Measurements from ENCODE around the gene ADCY7.
A peak's percentile ranks its signal among the peaks of the same experiment; 100 is the strongest.
"Not testable (repeated sequence)": the region's sequence is repeated elsewhere in the genome, so short reads cannot be mapped to it uniquely, and the experiment has no call there.

Gene ADCY7

DNA sequence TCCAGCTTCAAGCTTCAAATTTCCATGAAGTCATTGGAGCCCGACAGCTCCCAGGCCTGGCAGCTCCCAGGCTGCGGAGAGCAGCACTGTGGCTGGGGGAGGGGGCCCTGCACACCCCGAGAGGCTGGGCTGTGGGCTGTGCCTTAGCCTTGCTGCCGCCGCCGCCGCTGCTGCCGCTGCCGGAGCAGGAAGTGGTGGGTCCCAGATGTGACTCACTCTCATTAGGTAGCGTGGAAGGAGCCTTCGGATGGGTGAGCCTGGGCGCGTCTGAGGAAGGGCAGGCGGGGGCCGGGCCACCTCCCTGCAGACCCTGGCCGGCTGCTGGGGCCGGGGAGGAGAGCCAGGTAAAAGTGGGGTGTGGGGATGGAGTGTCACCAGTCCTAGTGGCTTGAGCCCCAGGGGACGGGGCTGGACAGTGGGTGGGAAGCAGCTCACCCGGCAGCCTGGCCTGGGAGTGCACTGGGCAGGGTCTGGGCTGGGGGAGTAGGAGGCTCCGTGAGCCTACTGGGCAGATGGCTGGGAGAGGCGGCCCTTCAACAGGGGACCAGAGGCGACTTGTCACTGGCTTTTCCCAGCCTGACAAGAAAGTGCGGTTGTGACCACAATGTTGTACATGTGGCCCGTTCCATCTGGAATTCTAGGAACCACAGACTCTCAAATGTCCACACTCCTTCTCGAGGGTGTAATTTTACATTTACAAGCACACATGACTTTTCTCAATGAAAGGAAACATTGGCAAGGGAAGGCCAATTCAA, at the start of gene ADCY7:
Gene ADCY7 (plus strand): TSS at position 215 of the 755 bp plus-strand sequence. CDS start 21,629 bp downstream, outside the sequence.
- DNase-seq, result peak; percentile 77

DNA sequence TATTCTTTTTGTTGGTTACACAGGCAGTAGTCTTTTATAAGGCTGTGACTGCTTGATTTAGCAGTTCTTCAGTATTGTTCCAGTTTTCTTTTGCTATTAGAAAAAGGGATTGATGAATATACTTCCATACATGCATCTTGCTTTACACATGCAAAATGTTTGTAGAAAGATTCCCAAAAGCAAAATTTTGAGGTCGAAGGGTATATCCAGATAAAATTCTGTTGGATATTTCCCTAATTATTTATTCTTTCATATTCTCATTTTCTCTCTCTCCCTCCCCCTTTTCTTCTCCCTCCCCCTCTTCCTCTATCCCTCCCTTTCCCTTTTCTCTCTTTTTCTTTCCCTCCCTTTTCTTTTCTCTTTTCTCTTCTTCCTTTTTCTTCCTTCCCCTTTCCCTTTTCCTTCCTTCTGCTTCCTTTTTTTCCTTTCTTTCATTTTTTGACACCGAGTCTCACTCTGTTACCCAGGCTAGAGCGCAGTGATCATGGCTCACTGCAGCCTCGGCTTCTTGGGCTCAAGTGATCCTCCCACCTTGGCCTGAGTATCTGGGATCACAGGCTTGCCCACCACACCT, 46.9 kb upstream of the ADCY7 start:
- no peak for DNase-seq

GRCh38 chr16:50224286-50224685, 42.1 kb upstream of the ADCY7 start:
- DNase-seq, result no peak

GRCh38 chr16:50227120-50227519, 39.2 kb upstream of the ADCY7 start:
- DNase-seq, result no peak

DNA sequence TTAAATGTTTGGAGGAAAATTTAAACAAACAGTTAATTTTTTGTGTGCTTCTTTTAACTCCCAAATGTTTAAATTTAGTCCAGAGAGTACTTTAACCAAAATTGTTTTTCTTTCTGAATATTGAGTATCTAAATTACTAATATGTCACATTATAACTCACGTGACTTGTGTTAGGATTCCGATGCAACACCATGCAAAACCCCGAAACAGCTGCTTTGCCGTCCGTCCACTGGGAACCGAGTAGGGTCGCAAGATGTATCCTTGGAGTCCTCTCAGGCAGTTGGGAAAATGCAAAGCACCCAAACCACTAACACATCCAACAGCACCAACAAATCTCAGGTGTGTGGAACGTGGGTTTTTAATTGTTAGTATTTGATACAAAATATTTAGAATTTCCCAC, 38.7 kb upstream of the ADCY7 start:
- DNase-seq, result no peak

GRCh38 chr16:50228364-50228868, 37.9 kb upstream of the ADCY7 start:
- DNase-seq, result no peak

- no peak for DNase-seq
Measured at GRCh38 chr16:50229149-50229726, 37.1 kb upstream of the ADCY7 start.

DNA sequence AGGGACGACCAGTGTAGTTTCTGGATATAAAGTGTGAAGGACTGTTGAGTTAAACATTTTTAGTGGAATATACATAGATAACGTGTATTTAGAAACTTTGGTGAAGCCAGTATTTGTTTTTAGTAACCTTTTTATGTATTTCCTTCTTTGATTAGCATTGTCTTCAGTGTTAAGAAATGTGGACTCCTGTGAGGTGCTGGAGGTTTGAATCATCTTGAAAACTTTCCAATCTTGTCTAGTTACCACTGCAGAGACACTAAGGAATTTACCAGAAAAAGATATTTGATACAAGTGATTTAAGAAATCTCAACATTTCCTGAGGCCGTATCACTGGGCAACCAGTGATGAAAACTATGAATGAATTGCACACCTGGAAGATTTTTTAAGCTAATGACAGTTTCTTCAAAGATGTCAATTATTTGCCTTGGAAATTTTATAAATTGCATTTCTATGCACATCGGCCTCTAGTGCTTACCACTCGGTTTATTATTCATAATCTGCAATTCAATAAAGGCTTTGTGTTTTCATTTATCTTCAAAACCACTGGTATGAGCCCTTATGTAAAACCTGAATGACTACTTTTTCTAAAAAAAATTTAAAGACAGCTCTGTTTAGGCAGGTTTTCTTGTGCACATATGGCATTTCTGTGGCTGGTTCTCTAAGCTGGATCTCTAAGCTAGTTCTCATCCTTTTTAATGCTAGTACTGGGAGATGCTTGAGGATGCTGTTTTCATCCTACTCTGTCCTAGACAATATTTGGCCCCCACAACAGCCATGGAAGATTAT, 31.4 kb upstream of the ADCY7 start:
- no peak for DNase-seq

- no peak for DNase-seq
Measured at GRCh38 chr16:50235581-50235980, 30.8 kb upstream of the ADCY7 start.

DNA sequence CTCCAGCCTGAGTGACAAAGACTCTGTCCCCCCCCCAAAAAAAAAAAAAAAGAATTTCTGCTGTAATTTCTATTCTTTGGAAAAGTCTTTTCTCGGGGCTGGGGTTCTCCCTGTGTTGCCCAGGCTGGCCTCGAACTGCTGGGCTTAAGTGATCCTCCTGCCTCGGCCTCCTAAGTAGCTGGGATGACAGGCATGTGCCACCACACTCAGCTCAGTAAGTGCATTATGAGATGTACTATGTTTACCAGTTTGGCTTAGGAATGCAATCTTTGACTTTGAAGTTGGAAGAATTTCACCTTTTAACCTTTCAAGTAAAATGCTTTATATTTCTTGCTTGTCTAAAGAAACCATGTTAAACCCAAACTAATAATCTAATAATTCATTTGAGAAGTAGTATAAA, 28.0 kb upstream of the ADCY7 start:
- DNase-seq, result no peak

DNA sequence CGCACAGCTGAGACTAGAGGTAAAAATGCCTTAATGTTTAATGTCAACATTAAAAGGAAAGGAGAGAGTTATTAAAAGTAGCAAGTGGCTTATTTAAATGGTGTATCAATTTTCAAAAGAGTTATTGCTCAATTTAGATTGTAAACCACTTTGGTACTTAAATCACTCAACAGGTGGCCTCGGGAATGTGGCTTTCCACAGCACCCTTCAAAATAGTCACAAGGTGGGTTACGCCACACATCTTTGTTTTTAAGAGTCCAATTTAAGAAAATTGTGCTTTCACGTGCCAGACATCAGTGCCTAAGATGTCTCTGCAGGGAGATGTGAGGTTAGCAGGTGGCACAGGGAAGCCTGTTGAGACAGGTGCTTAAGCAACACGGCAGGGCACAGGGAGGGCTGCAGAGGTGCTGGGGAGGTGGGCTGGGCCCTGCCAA, 27.5 kb upstream of the ADCY7 start:
- no peak for DNase-seq

- not testable (repeated sequence) for DNase-seq
Measured at GRCh38 chr16:50243024-50243423, 23.3 kb upstream of the ADCY7 start.

DNA sequence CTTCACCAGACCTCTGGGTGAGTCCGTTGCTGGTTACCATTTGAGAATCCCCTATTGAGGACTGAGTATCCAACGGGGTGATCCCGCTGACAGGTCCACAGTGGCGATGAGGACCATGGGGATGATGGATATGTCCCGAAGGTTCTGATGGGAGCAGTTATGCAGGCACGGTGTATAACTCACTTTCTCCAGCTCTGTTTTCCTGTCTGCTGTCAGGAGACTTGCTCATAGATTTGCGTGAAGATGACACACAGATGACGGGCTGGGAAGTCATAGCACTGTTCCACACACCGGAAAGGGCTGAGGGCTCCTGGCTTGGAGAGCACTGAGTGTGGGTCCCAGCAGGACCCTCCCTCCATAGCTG, 22.2 kb upstream of the ADCY7 start:
- no peak for DNase-seq

- DNase-seq, result no peak
Measured at GRCh38 chr16:50244504-50245416, 21.6 kb upstream of the ADCY7 start.

- DNase-seq, result no peak
Measured at GRCh38 chr16:50245417-50246298, 20.7 kb upstream of the ADCY7 start.

GRCh38 chr16:50246299-50247122, 19.8 kb upstream of the ADCY7 start:
- no peak for DNase-seq

DNA sequence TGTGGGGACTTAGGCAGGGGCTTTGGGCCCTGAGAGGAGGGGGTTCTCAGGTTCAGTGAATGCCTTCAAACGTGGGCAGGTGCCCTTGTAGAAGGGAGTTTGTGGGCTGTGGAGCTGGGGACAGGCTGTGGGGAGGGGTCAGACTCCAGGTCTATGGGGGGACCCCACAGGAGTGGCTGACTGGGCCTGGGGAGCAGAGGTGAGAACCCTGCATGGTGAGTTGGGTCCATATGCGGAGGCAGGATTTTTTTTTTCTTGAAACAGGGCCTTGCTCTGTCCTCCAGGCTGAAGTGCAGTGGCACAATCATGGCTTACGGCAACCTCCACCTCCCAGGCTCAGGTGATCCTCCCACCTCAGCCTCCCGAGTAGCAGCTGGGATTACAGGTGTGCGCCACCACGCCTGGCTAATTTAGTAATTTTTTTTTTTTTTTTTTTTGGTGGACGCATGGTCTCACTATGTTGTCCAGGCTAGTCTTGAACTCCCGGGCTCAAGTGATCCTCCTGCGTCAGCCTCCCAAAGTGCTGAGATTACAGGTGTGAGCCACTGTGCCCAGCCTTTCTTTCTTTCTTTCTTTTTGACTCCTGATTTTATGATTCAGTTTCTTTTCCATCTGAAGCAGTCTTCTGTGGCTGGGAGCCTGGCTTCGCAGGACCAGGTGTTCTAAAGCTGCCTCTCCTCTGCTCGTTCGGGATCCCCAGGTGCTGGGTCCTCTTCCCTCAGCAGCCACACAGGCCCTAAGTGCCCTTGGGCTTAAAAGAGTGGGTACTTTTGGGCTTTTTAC, 19.0 kb upstream of the ADCY7 start:
- DNase-seq, result no peak

GRCh38 chr16:50247906-50248608, 18.3 kb upstream of the ADCY7 start:
- no peak for DNase-seq

- no peak for DNase-seq
Measured at GRCh38 chr16:50248845-50249244, 17.5 kb upstream of the ADCY7 start.

Data from GDM1 (cell line).